ENCODE data around the gene PHPT1.

GRCh38 chr9:136867917-136868316, 18.7 kb downstream of the PHPT1 start:
- TF ChIP-seq POLR2A (IDR thresholded peaks at IDR 0.05) = no peak
- TF ChIP-seq POLR2AphosphoS5 (IDR thresholded peaks at IDR 0.05) = no peak
- no peak for TF ChIP-seq CTCF (IDR thresholded peaks at IDR 0.05)
- no peak for TF ChIP-seq EP300 (IDR thresholded peaks at IDR 0.05)

All from stomach (tissue), 4 donors.